Measurements from ENCODE around the gene PALB2.
A peak's percentile ranks its signal among the peaks of the same experiment; 100 is the strongest.

PALB2 gene

GRCh38 chr16:23640931-23641765, at the start of gene PALB2, which contains the start of gene DCTN5:
PALB2 (minus strand) TSS chr16:23641310; CDS start chr16:23641157, 153 bp downstream.
DCTN5 (plus strand) TSS chr16:23641466; CDS start chr16:23641543, 77 bp downstream.
- DNase-seq, result peak; percentile 42 to 94 (median 88)

GRCh38 chr16:23689442-23690187, 48.5 kb upstream of the PALB2 start:
- DNase-seq, result no peak

- DNase-seq, result no peak
Measured at GRCh38 chr16:23687034-23687808, 46.1 kb upstream of the PALB2 start.

GRCh38 chr16:23683487-23683886, 42.4 kb upstream of the PALB2 start:
- DNase-seq, result no peak

- no peak for DNase-seq
Measured at GRCh38 chr16:23682181-23682580, 41.1 kb upstream of the PALB2 start.

GRCh38 chr16:23679986-23680336, 38.9 kb upstream of the PALB2 start:
- DNase-seq, result no peak

- DNase-seq, result no peak
Measured at GRCh38 chr16:23679274-23679985, 38.3 kb upstream of the PALB2 start.

GRCh38 chr16:23678430-23679273, 37.5 kb upstream of the PALB2 start, which contains the start of gene PLK1:
PLK1 (plus strand) TSS chr16:23678889; CDS start chr16:23678933, 44 bp downstream.
- peak in 13 of 14 donors; percentile 15 to 55 (median 35) for DNase-seq

- no peak for DNase-seq
Measured at GRCh38 chr16:23676924-23677480, 35.9 kb upstream of the PALB2 start.

- no peak for DNase-seq
Measured at GRCh38 chr16:23673971-23674614, 33.0 kb upstream of the PALB2 start.

- DNase-seq, result peak in 4 of 14 donors; percentile 2 to 24 (median 14)
Measured at GRCh38 chr16:23670137-23670776, 29.1 kb upstream of the PALB2 start.

GRCh38 chr16:23668873-23669272, 27.8 kb upstream of the PALB2 start:
- no peak for DNase-seq

- no peak for DNase-seq
Measured at GRCh38 chr16:23668225-23668624, 27.1 kb upstream of the PALB2 start.

GRCh38 chr16:23667355-23667659, 26.2 kb upstream of the PALB2 start:
- no peak for DNase-seq

- DNase-seq, result no peak
Measured at GRCh38 chr16:23666571-23667354, 25.7 kb upstream of the PALB2 start.

GRCh38 chr16:23663918-23664317, 22.8 kb upstream of the PALB2 start:
- DNase-seq, result no peak

- DNase-seq, result no peak
Measured at GRCh38 chr16:23651943-23652468, 10.9 kb upstream of the PALB2 start.

- DNase-seq, result no peak
Measured at GRCh38 chr16:23650674-23651416, 9.7 kb upstream of the PALB2 start.

All from C1 segment of cervical spinal cord (tissue), 14 donors.